IMR-90 (cell line): ENCODE data around the gene FRMD3. TPM values are rescaled to one million over a fixed set of nuclear protein-coding genes. Genes with fewer than 3 reads are reported as not detected.

Experiments
- ATAC-seq: fragments of 200-7000 bp; cut with Tn5 transposase; 2 replicates; pipeline ENCODE4 v1.9.1; 2020; ENCODE audit warnings: low read depth, mild to moderate bottlenecking, moderate library complexity
- BruUV-seq: library from RNA; stranded (reverse); fragments of 400-500 nt; replicated peaks from 2 replicates; lab custom pipeline; 2021; lab: Mats Ljungman, UMichigan
- CTCF ChIA-PET: fragments of 300-600 bp; formaldehyde crosslinking; extraction: SDS; loops from one replicate; lab custom pipeline; 2021; ENCODE audit warnings: antibody characterized with exemption; lab: Yijun Ruan, JAX
- POLR2A ChIA-PET: fragments of 300-600 bp; sonication (Branson Sonifier 250); formaldehyde crosslinking; loops from one replicate; lab custom pipeline; 2022; ENCODE audit warnings: antibody characterized with exemption; ENCODE audit not compliant: unreplicated experiment; lab: Charles Lee
- DNase-seq: peaks from one replicate; pipeline ENCODE4 v3.0.0; 2013
- H2AFZ ChIP-seq: replicated peaks from 2 replicates; pipeline ENCODE3; 2013; ENCODE audit warnings: low read length, mild to moderate bottlenecking; ENCODE audit not compliant: poor library complexity
- H2AK5ac ChIP-seq: 2 replicates; pipeline ENCODE4 v1.6.1; 2013; ENCODE audit warnings: low read depth, low read length, inconsistent platforms
- H2AK9ac ChIP-seq: replicated peaks from 2 replicates; pipeline ENCODE3; 2013; ENCODE audit warnings: mild to moderate bottlenecking, low read depth, low read length, moderate library complexity; ENCODE audit not compliant: poor library complexity
- H2BK120ac ChIP-seq: 2 replicates; pipeline ENCODE4 v1.6.1; 2013; ENCODE audit warnings: low read depth, low read length, inconsistent platforms
- H2BK15ac ChIP-seq: 3 replicates; pipeline ENCODE4 v1.6.1; 2013; ENCODE audit warnings: low read depth, low read length, inconsistent platforms
- H2BK20ac ChIP-seq: 2 replicates; pipeline ENCODE4 v1.6.1; 2013; ENCODE audit warnings: low read depth, mild to moderate bottlenecking, inconsistent platforms, low read length, moderate library complexity
- H2BK5ac ChIP-seq: 2 replicates; pipeline ENCODE4 v1.6.1; 2013; ENCODE audit warnings: mild to moderate bottlenecking, low read depth, low read length, inconsistent platforms; ENCODE audit not compliant: poor library complexity, severe bottlenecking
- H3K14ac ChIP-seq: replicated peaks from 2 replicates; pipeline ENCODE4 v1.6.1; 2013; ENCODE audit warnings: low read depth, low read length, inconsistent platforms
- H3K18ac ChIP-seq: 2 replicates; pipeline ENCODE4 v1.6.1; 2013; ENCODE audit warnings: low read depth, low read length, control low read depth
- H3K23ac ChIP-seq: 2 replicates; pipeline ENCODE4 v1.6.1; 2013; ENCODE audit warnings: low read depth, low read length, inconsistent platforms
- H3K27ac ChIP-seq: 2 replicates; pipeline ENCODE4 v1.5.1; 2013; ENCODE audit warnings: mild to moderate bottlenecking, control low read depth, low read length; ENCODE audit not compliant: insufficient read depth
- H3K27me3 ChIP-seq: 2 replicates; pipeline ENCODE4 v1.6.1; 2013; ENCODE audit warnings: low read length; ENCODE audit not compliant: control insufficient read depth, insufficient read depth
- H3K36me3 ChIP-seq: 2 replicates; pipeline ENCODE4 v1.6.1; 2013; ENCODE audit warnings: low read length, mixed read lengths; ENCODE audit not compliant: control insufficient read depth, insufficient read depth
- H3K4ac ChIP-seq: 2 replicates; pipeline ENCODE4 v1.6.1; 2013; ENCODE audit warnings: low read depth, low read length, inconsistent platforms
- H3K4me1 ChIP-seq: 2 replicates; pipeline ENCODE4 v1.6.1; 2013; ENCODE audit warnings: low read length, mixed read lengths; ENCODE audit not compliant: control insufficient read depth, insufficient read depth
- H3K4me2 ChIP-seq: 2 replicates; pipeline ENCODE4 v1.6.1; 2013; ENCODE audit warnings: low read depth, mild to moderate bottlenecking, control low read depth, low read length, moderate library complexity
- H3K4me3 ChIP-seq: 2 replicates; pipeline ENCODE4 v1.5.1; 2013; ENCODE audit warnings: low read depth, mild to moderate bottlenecking, control low read depth, low read length, moderate library complexity; ENCODE audit not compliant: insufficient read depth
- H3K56ac ChIP-seq: 2 replicates; pipeline ENCODE4 v1.6.1; 2013; ENCODE audit warnings: low read length, inconsistent platforms; ENCODE audit not compliant: insufficient read depth; ENCODE audit errors: extremely low read depth
- H3K79me1 ChIP-seq, 2 experiments: 2 replicates each; pipeline ENCODE4 v1.6.1; 2013; ENCODE audit warnings: low read length in 2 of 2, inconsistent platforms in 1 of 2, low read depth in 1 of 2
- H3K9ac ChIP-seq: 2 replicates; pipeline ENCODE4 v1.6.1; 2013; ENCODE audit warnings: low read depth, low read length, control low read depth
- H3K9me1 ChIP-seq: 2 replicates; pipeline ENCODE4 v1.6.1; 2013; ENCODE audit warnings: low read length, inconsistent platforms; ENCODE audit not compliant: insufficient read depth
- H3K9me3 ChIP-seq: 2 replicates; pipeline ENCODE4 v1.6.1; 2013; ENCODE audit warnings: low read length; ENCODE audit not compliant: control insufficient read depth, insufficient read depth
- H4K20me1 ChIP-seq: 2 replicates; pipeline ENCODE4 v1.6.1; 2013; ENCODE audit warnings: low read length, inconsistent platforms; ENCODE audit not compliant: insufficient read depth
- H4K5ac ChIP-seq: 2 replicates; pipeline ENCODE4 v1.6.1; 2013; ENCODE audit warnings: mild to moderate bottlenecking, low read depth, low read length, control low read depth
- H4K8ac ChIP-seq, 2 experiments: 2 replicates each; pipeline ENCODE4 v1.6.1; 2013; ENCODE audit warnings: low read depth in 2 of 2, low read length in 2 of 2, control low read depth in 1 of 2, inconsistent platforms in 1 of 2
- H4K91ac ChIP-seq: 2 replicates; pipeline ENCODE4 v1.6.1; 2013; ENCODE audit warnings: low read depth, low read length, inconsistent platforms; ENCODE audit not compliant: insufficient read depth
- BHLHE40 ChIP-seq: fragments of 150-350 bp; IDR thresholded peaks from 2 replicates; pipeline ENCODE4 v1.6.1; 2016; ENCODE audit warnings: mild to moderate bottlenecking, low read depth, low read length
- CEBPB ChIP-seq: IDR thresholded peaks from 2 replicates; pipeline ENCODE4 v1.6.1; 2012; ENCODE audit warnings: low read depth, low read length, improper control_type of control experiment
- CHD1 ChIP-seq: IDR thresholded peaks from 2 replicates; pipeline ENCODE4 v1.6.1; 2012; ENCODE audit warnings: low read depth, low read length, improper control_type of control experiment
- CTCF ChIP-seq: conservative IDR thresholded peaks from 2 replicates; pipeline ENCODE4 v1.5.1; 2012; ENCODE audit warnings: mild to moderate bottlenecking, low read depth, low read length, improper control_type of control experiment
- ELK1 ChIP-seq: fragments of 150-350 bp; IDR thresholded peaks from 2 replicates; pipeline ENCODE4 v1.6.1; 2016; ENCODE audit warnings: low read depth, mild to moderate bottlenecking, low read length, moderate library complexity, borderline replicate concordance
- FOS ChIP-seq: fragments of 150-350 bp; IDR thresholded peaks from 2 replicates; pipeline ENCODE4 v1.6.1; 2016; ENCODE audit warnings: low read depth, low read length
- MAFK ChIP-seq: IDR thresholded peaks from 2 replicates; pipeline ENCODE4 v1.6.1; 2012; ENCODE audit warnings: low read depth, low read length, improper control_type of control experiment
- MAZ ChIP-seq: IDR thresholded peaks from 2 replicates; pipeline ENCODE4 v1.6.1; 2012; ENCODE audit warnings: low read depth, mild to moderate bottlenecking, low read length, improper control_type of control experiment, moderate library complexity, borderline replicate concordance
- MXI1 ChIP-seq: IDR thresholded peaks from 2 replicates; pipeline ENCODE4 v1.6.1; 2012; ENCODE audit warnings: low read depth, mild to moderate bottlenecking, low read length, moderate library complexity, borderline replicate concordance
- NFE2L2 ChIP-seq: fragments of 150-350 bp; IDR thresholded peaks from 2 replicates; pipeline ENCODE4 v1.6.1; 2016; ENCODE audit warnings: low read depth, mild to moderate bottlenecking, low read length
- POLR2A ChIP-seq: IDR thresholded peaks from 2 replicates; pipeline ENCODE4 v1.6.1; 2012; ENCODE audit warnings: mild to moderate bottlenecking, low read depth, low read length
- RAD21 ChIP-seq: IDR thresholded peaks from 2 replicates; pipeline ENCODE4 v1.6.1; 2012; ENCODE audit warnings: low read length, improper control_type of control experiment
- RCOR1 ChIP-seq: IDR thresholded peaks from 2 replicates; pipeline ENCODE4 v1.6.1; 2012; ENCODE audit warnings: mild to moderate bottlenecking, low read length, improper control_type of control experiment; ENCODE audit not compliant: insufficient replicate concordance
- RFX5 ChIP-seq: IDR thresholded peaks from 2 replicates; pipeline ENCODE4 v1.8.0; 2012; ENCODE audit warnings: low read depth, mild to moderate bottlenecking, low read length, moderate library complexity
- SMC3 ChIP-seq: fragments of 150-350 bp; IDR thresholded peaks from 2 replicates; pipeline ENCODE4 v1.6.1; 2016; ENCODE audit warnings: low read depth, mild to moderate bottlenecking, antibody characterized with exemption, low read length, moderate library complexity
- USF2 ChIP-seq: fragments of 150-350 bp; IDR thresholded peaks from 2 replicates; pipeline ENCODE4 v1.6.1; 2017; ENCODE audit warnings: mild to moderate bottlenecking, antibody characterized with exemption, low read length, low read depth
- WGBS, 2 experiments: methylation state at CpG; one replicate each; pipeline versions ENCODE4 v1.1.5 to v1.1.7; 2013; ENCODE audit warnings: missing lambda C conversion rate in 2 of 2; ENCODE audit not compliant: insufficient read length in 1 of 2; ENCODE audit errors: extremely low coverage in 2 of 2; 5-methylcytosine and 5-hydroxymethylcytosine counted together
- dilution Hi-C: fragments of 300-500 bp; cut with HindIII; formaldehyde crosslinking; loops from one replicate; pipeline ENCODE4 v1.14.3; 2018; ENCODE audit warnings: low sequenced_read_pairs; ENCODE audit not compliant: unreplicated experiment
- in situ Hi-C: fragments of 300-500 bp; cut with MboI; formaldehyde crosslinking; loops from 3 replicates; pipeline ENCODE4 v1.14.3; 2019; ENCODE audit warnings: low sequenced_read_pairs, inconsistent platforms, mixed read lengths
- intact Hi-C: fragments of 100-400 bp; cut with micrococcal nuclease; formaldehyde crosslinking; loops from 2 replicates; pipeline ENCODE4 v1.10.0; 2022
- polyA plus RNA-seq, 3 experiments: library from polyadenylated mRNA; depleted of rRNA; stranded (reverse); fragments of >200 nt; gene quantifications; 2 replicates each; pipeline ENCODE4 v1.2.3, GENCODE V29; 2012; ENCODE audit warnings: low replicate concordance in 1 of 3
- total RNA-seq: library from RNA; depleted of rRNA; stranded (reverse); fragments of >200 nt; gene quantifications from 2 replicates; pipeline ENCODE4 v1.2.3, GENCODE V29; 2012

Gene FRMD3
- total and polyA plus RNA-seq, 2 of the 4 experiments (the other 2 are of a cell fraction) = 0.02 to 0.18 TPM

GRCh38 chr9:83200531-83200930, 337.7 kb downstream of the FRMD3 start:
- intact Hi-C loops (no loop called here), dilution Hi-C loops (no loop called here), in situ Hi-C loops (no loop called here)
- Histone ChIP-seq H3K27me3 (no peaks in the 10 kb centered on the region), H3K36me3 (no peaks in the 10 kb centered on the region), H3K79me1 (no peaks in the 10 kb centered on the region), H4K20me1 (no peaks in the 10 kb centered on the region), H3K56ac (no peak overlapping the region), H2AFZ (no peak overlapping the region), H3K9me1 (no peaks in the 10 kb centered on the region), H4K91ac (no peak overlapping the region), H2BK20ac (no peak overlapping the region), H2AK9ac (no peak overlapping the region), H3K4ac (no peak overlapping the region), H3K18ac (no peak overlapping the region), H2AK5ac (no peak overlapping the region), H3K23ac (no peak overlapping the region), H2BK120ac (no peak overlapping the region), H3K4me3 (no peak overlapping the region), H3K4me2 (no peak overlapping the region), H4K8ac (no peak overlapping the region), H2BK5ac (no peak overlapping the region), H3K9me3 (no peaks in the 10 kb centered on the region), H3K27ac (no peak overlapping the region), H4K5ac (no peak overlapping the region), H2BK15ac (no peak overlapping the region), H3K9ac (no peak overlapping the region), H3K4me1 (no peaks in the 10 kb centered on the region), H3K14ac (no peak overlapping the region)
- no CpG with 5 or more reads among the region's 2 CpGs for WGBS, 2 experiments
- TF ChIP-seq FOS = no peak
- no peak for TF ChIP-seq RFX5
- TF ChIP-seq ELK1 = no peak
- TF ChIP-seq MXI1 = no peak
- TF ChIP-seq RAD21 = no peak
- TF ChIP-seq MAFK = no peak
- no peak for TF ChIP-seq CEBPB
- no peak for TF ChIP-seq BHLHE40
- TF ChIP-seq POLR2A = no peak
- no peak for TF ChIP-seq NFE2L2
- TF ChIP-seq SMC3 = no peak
- TF ChIP-seq CHD1 = no peak
- no peak for TF ChIP-seq USF2
- TF ChIP-seq MAZ = no peak
- TF ChIP-seq CTCF = no peak
- TF ChIP-seq RCOR1 = no peak
- POLR2A ChIA-PET = no interaction called here
- ATAC-seq = no peak
- CTCF ChIA-PET = no interaction called here
- DNase-seq = no peak
- no TSS peak for BruUV-seq
